ENCODE measurements around the gene PDRG1.

GRCh38 chr20:31934491-31934890, 17.4 kb downstream of the PDRG1 start:
- no peak for TF ChIP-seq GATA1 (IDR thresholded peaks at IDR 0.05; ENCODE audit: low read depth, low read length)
- no peak for TF ChIP-seq POLR2A (IDR thresholded peaks at IDR 0.05; ENCODE audit: low read length)
